Measurements from ENCODE around the gene NGFR. TPM values are rescaled to one million over a fixed set of nuclear protein-coding genes. Genes with fewer than 3 reads are reported as not detected.
A peak's percentile ranks its signal among the peaks of the same experiment; 100 is the strongest.

The NGFR gene
- total and polyA plus RNA-seq, 7 experiments from 2014 or later: 0.07 to 0.17 (median 0.16) TPM; not detected in 4

DNA sequence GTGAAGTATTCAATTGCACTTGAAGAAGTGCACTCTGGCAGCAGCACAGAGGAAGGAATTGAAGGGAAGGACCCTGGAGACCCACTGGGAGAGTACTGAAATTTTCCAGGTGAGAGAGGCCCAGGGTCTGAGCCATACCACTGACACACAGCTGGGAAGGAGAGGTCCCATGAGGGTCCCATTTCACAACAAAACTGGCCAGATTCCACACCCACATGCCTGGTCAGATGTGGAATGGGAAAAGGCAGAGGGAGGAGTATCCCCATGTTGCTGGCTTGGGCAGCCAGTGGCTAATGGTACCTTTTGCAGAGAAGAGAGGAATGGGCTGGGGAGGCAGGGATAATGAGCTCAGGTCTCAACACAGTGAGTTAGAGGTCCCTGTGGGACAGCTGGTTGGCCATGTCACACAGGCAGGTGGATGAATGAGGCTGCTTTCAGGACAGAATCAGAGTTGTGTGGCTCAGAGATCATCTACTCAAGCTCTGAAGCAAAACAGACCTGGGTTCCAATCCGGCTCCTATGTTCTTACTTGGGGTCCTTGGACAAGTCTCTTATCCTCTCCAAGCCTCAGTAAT lies 26.2 kb upstream of the NGFR start:
- Histone ChIP-seq H3K4me3 (ENCODE audit: low read length) (no peak overlapping the region), H3K9me3 (ENCODE audit: control insufficient read depth in 2 of 3, low read length in 3 of 3) (peaks cover 0 to 6% (median 0%) of the 10 kb centered on the region in 3 experiments), H3K4me1 (ENCODE audit: control insufficient read depth in 2 of 2, insufficient read depth in 2 of 2, low read length in 2 of 2) (no peaks in the 10 kb centered on the region), H3K27ac (ENCODE audit: low read depth, low read length) (no peak overlapping the region), H3K27me3 (ENCODE audit: control insufficient read depth in 2 of 2, insufficient read depth in 2 of 2, low read length in 2 of 2) (peaks cover 4 to 9% of the 10 kb centered on the region in 2 donors), H3K36me3 (ENCODE audit: control insufficient read depth in 2 of 3, insufficient read depth in 3 of 3, low read length in 3 of 3) (no peaks in the 10 kb centered on the region)
- DNase-seq: no peak
- Mint-ChIP-seq H3K36me3 (peaks cover 0 to 5% (median 0%) of the 10 kb centered on the region in 5 donors), H3K4me1 (peaks cover 0 to 13% (median 0%) of the 10 kb centered on the region in 7 donors), H3K4me3 (no peak overlapping the region), H3K9me3 (peaks cover 0 to 8% (median 4%) of the 10 kb centered on the region in 11 donors), H3K27ac (peak overlapping the region in 1 of 9 donors; percentile 28), H3K27me3 (peaks cover 59 to 80% (median 67%) of the 10 kb centered on the region in 5 donors)
- ATAC-seq: no peak
- ChIA-PET CTCF (interaction anchor here (0.6 kb wide), 1 partner anchor 99 kb away, joined by 3 read pairs; no protein-coding TSS in a partner anchor), POLR2A (no interaction called here)
- intact Hi-C loops (cut with micrococcal nuclease): no loop called here

DNA sequence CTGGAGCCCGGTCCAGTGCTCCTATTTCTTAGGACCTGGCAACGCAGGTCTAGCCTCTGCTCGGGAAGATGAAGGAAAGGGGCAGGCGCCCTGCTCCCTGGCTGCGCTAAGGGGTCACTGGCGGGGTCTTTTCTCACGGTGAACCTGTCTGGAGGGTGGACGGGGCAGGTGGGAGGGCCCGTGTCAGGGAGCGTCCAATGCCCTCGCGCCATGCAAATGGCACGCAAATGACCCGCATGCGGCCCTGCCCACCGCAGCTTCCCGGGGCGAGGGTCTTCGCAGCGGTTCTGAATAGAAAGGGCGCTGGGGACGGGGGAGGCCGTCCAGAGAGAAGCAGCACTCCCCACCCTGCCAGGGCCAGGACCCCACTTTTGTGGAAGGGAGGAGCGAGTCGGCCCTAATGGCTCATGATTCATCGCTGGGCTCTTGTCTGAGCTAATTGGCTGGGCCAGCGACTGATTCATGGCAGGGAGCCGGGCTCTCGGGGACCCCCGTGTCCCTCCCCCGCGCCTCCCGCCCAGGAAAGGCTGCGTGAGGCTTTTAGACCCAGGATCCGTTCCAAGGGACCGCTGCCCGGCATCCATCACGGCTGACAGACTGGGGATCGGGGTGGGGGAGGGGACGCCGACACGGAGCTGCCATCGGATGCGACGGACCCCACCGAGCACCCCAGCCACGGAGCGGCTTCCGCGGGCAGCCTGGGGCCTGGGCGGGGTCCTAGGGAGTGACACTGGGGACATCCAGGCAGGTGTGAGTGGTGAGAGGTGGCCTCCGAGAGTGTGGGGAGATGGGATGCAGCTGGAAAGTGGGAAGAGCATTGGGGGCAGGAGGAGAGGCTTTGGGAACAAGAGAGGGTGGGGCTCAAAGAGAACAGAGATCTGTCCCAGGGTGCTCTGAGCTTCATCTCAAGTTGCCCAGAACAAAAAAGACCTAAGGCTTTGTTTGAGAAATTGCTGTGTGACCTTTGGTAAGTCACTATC lies 25.0 kb upstream of the NGFR start:
- H3K9me3 Mint-ChIP-seq: peaks cover 0 to 9% (median 4%) of the 10 kb centered on the region in 11 donors
- ChIA-PET POLR2A (interaction anchor here (0.7 kb wide), 1 partner anchor 38 kb away, joined by 3 read pairs; no protein-coding TSS in a partner anchor), CTCF (no interaction called here)
- Histone ChIP-seq H3K27me3 (ENCODE audit: control insufficient read depth in 2 of 2, insufficient read depth in 2 of 2, low read length in 2 of 2) (peaks cover 4 to 9% of the 10 kb centered on the region in 2 donors), H3K36me3 (ENCODE audit: control insufficient read depth in 2 of 3, insufficient read depth in 3 of 3, low read length in 3 of 3) (no peaks in the 10 kb centered on the region), H3K9me3 (ENCODE audit: control insufficient read depth in 2 of 3, low read length in 3 of 3) (no peaks in the 10 kb centered on the region), H3K4me1 (ENCODE audit: control insufficient read depth in 2 of 2, insufficient read depth in 2 of 2, low read length in 2 of 2) (no peaks in the 10 kb centered on the region), H3K27ac (ENCODE audit: low read depth, low read length) (no peak overlapping the region), H3K4me3 (ENCODE audit: low read length) (no peak overlapping the region)
- intact Hi-C loops (cut with micrococcal nuclease): no loop called here
- H3K4me1 Mint-ChIP-seq: peaks cover 0 to 13% (median 0%) of the 10 kb centered on the region in 7 donors
- H3K27ac Mint-ChIP-seq: no peak overlapping the region
- ATAC-seq: no peak
- DNase-seq: no peak
- peaks cover 64 to 75% (median 70%) of the 10 kb centered on the region in 5 donors for H3K27me3 Mint-ChIP-seq
- H3K4me3 Mint-ChIP-seq: peak overlapping the region in 4 of 10 donors; percentile 28 to 53 (median 39)
- peaks cover 0 to 8% (median 0%) of the 10 kb centered on the region in 5 donors for H3K36me3 Mint-ChIP-seq

DNA sequence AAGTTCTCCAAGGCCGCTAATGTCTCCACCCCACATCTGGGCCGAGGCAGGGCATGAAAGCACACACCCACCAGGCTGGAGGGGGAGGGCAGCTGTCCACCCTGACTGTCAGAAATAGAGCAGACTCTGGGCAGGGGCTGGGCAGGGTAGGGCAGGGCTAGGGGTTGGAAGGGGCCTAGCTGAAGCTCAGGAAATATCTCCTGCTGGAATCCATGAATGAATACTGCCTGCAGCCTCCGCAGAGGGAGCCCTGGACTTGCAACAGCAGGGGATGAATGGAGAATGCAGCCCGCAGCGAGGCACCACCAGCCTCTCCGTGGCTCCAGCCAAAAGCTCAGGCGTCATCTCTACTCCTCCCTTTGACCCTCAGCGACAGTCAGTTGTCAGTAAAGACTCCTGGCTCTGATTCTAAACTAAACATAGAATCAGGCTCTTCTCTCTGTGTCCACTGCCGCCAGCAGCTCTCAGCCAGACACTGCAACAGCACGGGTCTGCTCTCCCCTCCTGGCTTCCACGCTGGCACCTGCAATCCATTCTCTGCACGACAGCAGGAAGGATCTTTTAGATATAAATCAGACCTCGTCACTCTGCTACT lies 23.9 kb upstream of the NGFR start:
- Histone ChIP-seq H3K9me3 (ENCODE audit: control insufficient read depth in 2 of 3, low read length in 3 of 3) (no peaks in the 10 kb centered on the region), H3K36me3 (ENCODE audit: control insufficient read depth in 2 of 3, insufficient read depth in 3 of 3, low read length in 3 of 3) (no peaks in the 10 kb centered on the region), H3K27ac (ENCODE audit: low read depth, low read length) (no peak overlapping the region), H3K27me3 (ENCODE audit: control insufficient read depth in 2 of 2, insufficient read depth in 2 of 2, low read length in 2 of 2) (peaks cover 4 to 9% of the 10 kb centered on the region in 2 donors), H3K4me3 (ENCODE audit: low read length) (no peak overlapping the region), H3K4me1 (ENCODE audit: control insufficient read depth in 2 of 2, insufficient read depth in 2 of 2, low read length in 2 of 2) (no peaks in the 10 kb centered on the region)
- DNase-seq (no peak), ATAC-seq (no peak)
- Mint-ChIP-seq H3K36me3 (peaks cover 0 to 8% (median 0%) of the 10 kb centered on the region in 5 donors), H3K27ac (no peak overlapping the region), H3K4me3 (peak overlapping the region in 3 of 10 donors; percentile 4 to 41 (median 6)), H3K27me3 (peaks cover 67 to 81% (median 71%) of the 10 kb centered on the region in 5 donors), H3K4me1 (peaks cover 0 to 13% (median 0%) of the 10 kb centered on the region in 7 donors), H3K9me3 (peaks cover 0 to 18% (median 6%) of the 10 kb centered on the region in 11 donors)
- intact Hi-C loops (cut with micrococcal nuclease): no loop called here
- ChIA-PET POLR2A (interaction anchor here (0.7 kb wide), 1 partner anchor 39 kb away, joined by 3 read pairs; no protein-coding TSS in a partner anchor), CTCF (no interaction called here)

DNA sequence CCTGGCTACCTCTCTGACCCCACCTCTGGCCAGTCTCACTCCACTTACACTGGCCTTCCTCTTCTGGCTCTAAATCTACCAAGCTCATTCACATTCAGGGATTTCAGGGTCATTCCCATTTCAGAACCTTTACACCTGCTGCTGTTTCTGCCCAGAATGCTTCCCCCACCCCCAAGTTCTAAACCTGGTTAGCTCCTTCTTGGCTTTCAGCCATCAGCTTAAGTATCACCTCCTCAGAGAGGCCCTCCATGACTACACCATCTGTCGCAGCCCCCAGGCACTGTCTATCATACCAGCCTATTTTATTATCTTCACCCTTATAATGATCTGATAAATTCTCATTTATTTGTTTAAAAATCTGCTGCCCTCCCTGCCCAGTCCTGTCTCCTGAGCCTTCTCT lies 23.3 kb upstream of the NGFR start:
- POLR2A ChIA-PET: interaction anchor here (0.6 kb wide), 1 partner anchor 66 kb away, joined by 3 read pairs; no protein-coding TSS in a partner anchor
- intact Hi-C loops (cut with micrococcal nuclease): no loop called here
- Mint-ChIP-seq H3K27ac (no peak overlapping the region), H3K9me3 (peaks cover 0 to 20% (median 6%) of the 10 kb centered on the region in 11 donors), H3K4me1 (peaks cover 0 to 13% (median 0%) of the 10 kb centered on the region in 7 donors), H3K36me3 (peaks cover 0 to 8% (median 0%) of the 10 kb centered on the region in 5 donors), H3K4me3 (peak overlapping the region in 2 of 10 donors; percentile 4 to 24), H3K27me3 (peaks cover 68 to 82% (median 69%) of the 10 kb centered on the region in 5 donors)
- H3K27me3 ChIP-seq (ENCODE audit: control insufficient read depth in 2 of 2, insufficient read depth in 2 of 2, low read length in 2 of 2): peaks cover 4 to 9% of the 10 kb centered on the region in 2 donors
- no peaks in the 10 kb centered on the region for H3K4me1 ChIP-seq (ENCODE audit: control insufficient read depth in 2 of 2, insufficient read depth in 2 of 2, low read length in 2 of 2)
- no peak overlapping the region for H3K27ac ChIP-seq (ENCODE audit: low read depth, low read length)
- CTCF ChIA-PET: no interaction called here
- no peaks in the 10 kb centered on the region for H3K36me3 ChIP-seq (ENCODE audit: control insufficient read depth in 2 of 3, insufficient read depth in 3 of 3, low read length in 3 of 3)
- no peaks in the 10 kb centered on the region for H3K9me3 ChIP-seq (ENCODE audit: control insufficient read depth in 2 of 3, low read length in 3 of 3)
- ATAC-seq (no peak), DNase-seq (no peak)
- no peak overlapping the region for H3K4me3 ChIP-seq (ENCODE audit: low read length)

DNA sequence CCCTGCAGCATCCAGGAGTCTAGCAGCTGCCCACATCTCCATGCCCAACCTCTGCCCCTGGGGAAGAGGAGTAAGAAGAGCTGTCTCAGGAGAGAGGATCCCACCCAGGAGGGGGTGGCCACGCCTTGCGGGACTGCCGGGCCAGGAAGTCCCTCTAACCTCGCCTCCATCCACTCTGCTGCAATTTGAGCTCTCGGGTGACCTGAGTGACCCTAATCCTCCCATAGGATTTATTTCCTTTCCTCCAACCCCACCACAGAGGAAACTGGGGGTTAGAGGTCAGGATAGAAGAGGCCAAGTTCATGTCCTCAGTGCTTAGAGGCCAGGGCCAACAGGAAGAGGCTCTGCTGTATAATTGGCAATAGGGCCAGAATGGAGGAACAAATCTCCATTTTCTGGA lies 22.6 kb upstream of the NGFR start:
- Mint-ChIP-seq H3K9me3 (peaks cover 0 to 20% (median 6%) of the 10 kb centered on the region in 11 donors), H3K36me3 (peaks cover 0 to 9% (median 0%) of the 10 kb centered on the region in 5 donors), H3K4me1 (peaks cover 0 to 13% (median 0%) of the 10 kb centered on the region in 7 donors), H3K27me3 (peaks cover 66 to 83% (median 70%) of the 10 kb centered on the region in 5 donors), H3K4me3 (no peak overlapping the region), H3K27ac (no peak overlapping the region)
- no peak overlapping the region for H3K27ac ChIP-seq (ENCODE audit: low read depth, low read length)
- no peaks in the 10 kb centered on the region for H3K9me3 ChIP-seq (ENCODE audit: control insufficient read depth in 2 of 3, low read length in 3 of 3)
- no peak for DNase-seq
- intact Hi-C loops (cut with micrococcal nuclease): no loop called here
- no peak overlapping the region for H3K4me3 ChIP-seq (ENCODE audit: low read length)
- no peaks in the 10 kb centered on the region for H3K4me1 ChIP-seq (ENCODE audit: control insufficient read depth in 2 of 2, insufficient read depth in 2 of 2, low read length in 2 of 2)
- ATAC-seq: no peak
- no peaks in the 10 kb centered on the region for H3K36me3 ChIP-seq (ENCODE audit: control insufficient read depth in 2 of 3, insufficient read depth in 3 of 3, low read length in 3 of 3)
- CTCF ChIA-PET: no interaction called here
- H3K27me3 ChIP-seq (ENCODE audit: control insufficient read depth in 2 of 2, insufficient read depth in 2 of 2, low read length in 2 of 2): peaks cover 4 to 9% of the 10 kb centered on the region in 2 donors
- POLR2A ChIA-PET: no interaction called here
